ENCODE results near the gene ANO1. TPM values are rescaled to one million over a fixed set of nuclear protein-coding genes. Genes with fewer than 3 reads are reported as not detected.

The ANO1 gene
- total RNA-seq, 1 experiment from 2014 or later, result 10.9 TPM

GRCh38 chr11:70169632-70170031 lies 91.5 kb downstream of the ANO1 start:
- no peak overlapping the region for H3K4ac ChIP-seq (ENCODE audit: low read depth, low read length)
- H2AK5ac ChIP-seq (ENCODE audit: insufficient read length, low read length), result no peak overlapping the region
- H3K27me3 ChIP-seq (ENCODE audit: insufficient read depth, low read length), result no peaks in the 10 kb centered on the region
- H3K79me1 ChIP-seq (ENCODE audit: insufficient read depth, low read depth, low read length, poor library complexity, severe bottlenecking), result no peaks in the 10 kb centered on the region
- no peaks in the 10 kb centered on the region for H3K4me1 ChIP-seq (ENCODE audit: insufficient read depth, low read length)
- H3K18ac ChIP-seq (ENCODE audit: insufficient read length, low read depth, low read length), result no peak overlapping the region
- H4K91ac ChIP-seq (ENCODE audit: insufficient read length, low read depth, low read length), result no peak overlapping the region
- H3K23ac ChIP-seq (ENCODE audit: insufficient read length, low read depth, low read length), result no peak overlapping the region
- no peak overlapping the region for H4K8ac ChIP-seq (replicated peaks; ENCODE audit: insufficient read length, low read depth, low read length)
- Mint-ChIP-seq H3K36me3 (ENCODE audit: insufficient read depth in 1 of 3, low read depth in 3 of 3) (peaks cover 0 to 5% (median 0%) of the 10 kb centered on the region in 3 experiments; a peak in 1 of 7 replicates), H3K27me3 (ENCODE audit: low read depth) (peaks cover 5% of the 10 kb centered on the region), H3K4me1 (peaks cover 6 to 10% of the 10 kb centered on the region in 2 experiments), H3K27ac (no peak overlapping the region), H3K4me3 (no peak overlapping the region), H3K9me3 (no peaks in the 10 kb centered on the region)
- no peaks in the 10 kb centered on the region for H3K79me2 ChIP-seq (ENCODE audit: insufficient read depth, low read length)
- H3K9me3 ChIP-seq (ENCODE audit: control insufficient read depth, low read depth, low read length), result no peaks in the 10 kb centered on the region
- no peak overlapping the region for H2BK20ac ChIP-seq (ENCODE audit: low read depth, low read length, poor library complexity, severe bottlenecking)
- no peaks in the 10 kb centered on the region for H3K23me2 ChIP-seq (ENCODE audit: insufficient read length, low read depth, low read length, poor library complexity, severe bottlenecking)
- no peak overlapping the region for H3K9ac ChIP-seq (ENCODE audit: extremely low read depth, insufficient read length, low read length)
- no peak overlapping the region for H2BK15ac ChIP-seq (ENCODE audit: low read depth, low read length)
- H2BK5ac ChIP-seq (ENCODE audit: insufficient read length, low read length), result no peak overlapping the region
- no peaks in the 10 kb centered on the region for H4K20me1 ChIP-seq (ENCODE audit: control insufficient read depth, insufficient read depth, insufficient read length)
- H3K4me2 ChIP-seq (ENCODE audit: insufficient read depth, insufficient read length, low read length), result no peak overlapping the region
- no peak overlapping the region for H3T11ph ChIP-seq (ENCODE audit: low read length)
- no peak overlapping the region for H3K56ac ChIP-seq (ENCODE audit: insufficient read length, low read depth, low read length)
- H3K27ac ChIP-seq (ENCODE audit: insufficient read length, low read depth, low read length), result no peak overlapping the region
- H2AFZ ChIP-seq (ENCODE audit: low read length), result no peak overlapping the region
- H3K14ac ChIP-seq (ENCODE audit: insufficient read depth, low read length), result no peak overlapping the region; the same call in 1 of the 2 replicates
- no peak for TF ChIP-seq CTCF (conservative IDR thresholded peaks at IDR 0.05)
- no CpG with 5 or more reads among the region's 8 CpGs for WGBS (ENCODE audit: extremely low coverage, insufficient read length, low lambda C conversion rate)
- H2BK120ac ChIP-seq (ENCODE audit: low read depth, low read length, poor library complexity, severe bottlenecking), result no peak overlapping the region
- no peak for DNase-seq
- H4K5ac ChIP-seq (ENCODE audit: insufficient read length, low read depth, low read length), result no peak overlapping the region
- H2BK12ac ChIP-seq (ENCODE audit: insufficient read length, low read depth, low read length), result no peak overlapping the region

Measured in H9 (cell line).